ENCODE data around the gene MYZAP.

Gene MYZAP

GRCh38 chr15:57591822-57592367, at the start of gene MYZAP:
Gene MYZAP, plus strand, starts transcription at chr15:57591904. Its CDS starts 131 bp downstream, at chr15:57592035.
- DNase-seq = no peak

- no peak for DNase-seq
Observed at GRCh38 chr15:57542505-57542817, 49.2 kb upstream of the MYZAP start.

- DNase-seq = no peak
Observed at GRCh38 chr15:57544848-57545480, 46.7 kb upstream of the MYZAP start.

- no peak for DNase-seq
Observed at GRCh38 chr15:57545995-57546394, 45.7 kb upstream of the MYZAP start.

- no peak for DNase-seq
Observed at GRCh38 chr15:57547243-57547755, 44.4 kb upstream of the MYZAP start.

- no peak for DNase-seq
Observed at GRCh38 chr15:57548351-57548750, 43.4 kb upstream of the MYZAP start.

GRCh38 chr15:57548835-57549234, 42.9 kb upstream of the MYZAP start:
- DNase-seq = no peak

- DNase-seq = no peak
Observed at GRCh38 chr15:57549935-57550334, 41.8 kb upstream of the MYZAP start.

GRCh38 chr15:57550640-57551039, 41.1 kb upstream of the MYZAP start:
- no peak for DNase-seq

GRCh38 chr15:57551715-57552677, 39.7 kb upstream of the MYZAP start:
- DNase-seq = peak; percentile 88

GRCh38 chr15:57552678-57553334, 38.9 kb upstream of the MYZAP start:
- no peak for DNase-seq

GRCh38 chr15:57553526-57553925, 38.2 kb upstream of the MYZAP start:
- no peak for DNase-seq

GRCh38 chr15:57554063-57554811, 37.5 kb upstream of the MYZAP start:
- no peak for DNase-seq

GRCh38 chr15:57554812-57555179, 36.9 kb upstream of the MYZAP start:
- DNase-seq = no peak

- no peak for DNase-seq
Observed at GRCh38 chr15:57555270-57555669, 36.4 kb upstream of the MYZAP start.

- DNase-seq = no peak
Observed at GRCh38 chr15:57556040-57556439, 35.7 kb upstream of the MYZAP start.

- no peak for DNase-seq
Observed at GRCh38 chr15:57557267-57557666, 34.4 kb upstream of the MYZAP start.

- no peak for DNase-seq
Observed at GRCh38 chr15:57557810-57558209, 33.9 kb upstream of the MYZAP start.

- peak; percentile 30 for DNase-seq
Observed at GRCh38 chr15:57559875-57560274, 31.8 kb upstream of the MYZAP start.

- peak; percentile 48 for DNase-seq
Observed at GRCh38 chr15:57561041-57561711, 30.5 kb upstream of the MYZAP start.

GRCh38 chr15:57562196-57562769, 29.4 kb upstream of the MYZAP start:
- no peak for DNase-seq

- no peak for DNase-seq
Observed at GRCh38 chr15:57563416-57563815, 28.3 kb upstream of the MYZAP start.

Data from fibroblast of skin of right quadriceps (primary cell).